Activated T-cell treated with anti-CD3 and anti-CD28 coated beads for 24 hours (primary cell): ENCODE measurements around the gene OLFML1.

Source experiments
- DNase-seq: peaks from one replicate; pipeline ENCODE4 v3.0.0-alpha.2; 2020; ENCODE audit warnings: low read depth

OLFML1 gene

DNA sequence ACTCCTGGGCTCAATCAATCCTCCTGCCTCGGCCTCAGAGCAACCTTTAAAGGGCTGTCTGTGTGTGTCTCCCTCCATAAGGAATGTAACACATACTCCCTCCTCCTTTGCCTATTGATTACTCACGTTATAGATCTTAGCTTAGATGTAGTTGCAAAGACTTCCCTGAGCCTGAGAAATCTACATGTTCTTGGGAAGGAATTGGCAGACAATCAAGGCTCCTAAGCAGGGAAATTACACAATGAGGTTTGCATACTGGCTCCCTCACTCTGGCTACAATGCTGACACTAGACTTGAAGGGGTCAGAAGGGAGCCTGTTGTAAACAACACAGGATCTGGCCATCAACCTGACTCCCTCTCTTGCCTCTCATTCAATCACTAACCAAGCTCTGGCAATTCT is 5.2 kb upstream of the OLFML1 start:
- DNase-seq, result no peak

DNA sequence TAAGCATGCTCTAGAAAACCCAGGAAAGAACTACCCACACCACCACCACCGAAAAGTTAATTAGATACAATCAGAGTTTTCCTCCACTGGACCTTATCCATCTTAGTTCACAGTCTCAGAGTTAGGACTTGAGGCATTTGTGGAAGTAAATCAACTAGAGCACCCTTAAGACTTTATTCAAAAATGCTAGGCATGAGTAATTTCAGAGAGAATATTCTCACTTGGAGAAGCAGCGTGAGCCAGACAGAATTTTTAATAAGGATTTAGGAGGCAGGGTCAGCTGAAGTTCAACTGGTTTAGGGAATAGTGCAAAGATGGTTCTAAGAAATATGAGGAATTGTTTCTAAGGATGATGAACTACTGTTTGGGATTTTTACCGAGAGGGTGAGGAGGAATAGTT is 1.2 kb upstream of the OLFML1 start:
- DNase-seq, result no peak

DNA sequence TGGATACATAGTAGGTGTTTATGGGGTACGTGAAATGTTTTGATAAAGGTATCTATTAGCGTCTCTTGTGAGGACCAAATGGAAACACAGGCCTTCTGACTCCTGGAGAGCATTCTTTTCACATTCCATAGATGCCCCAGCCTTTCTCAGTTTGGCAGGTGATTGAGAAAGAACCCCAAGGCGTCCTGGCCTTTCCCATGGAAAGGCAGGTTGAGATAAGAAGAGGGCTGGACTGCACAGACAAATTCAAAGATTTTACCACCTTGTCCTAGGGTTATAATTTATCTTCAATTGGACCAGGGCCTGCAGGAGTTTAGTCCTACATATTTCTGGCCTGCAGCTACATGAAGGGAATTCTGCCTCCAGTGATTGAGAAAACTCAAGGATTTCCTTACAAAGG is 661 bp upstream of the OLFML1 start:
- DNase-seq, result no peak

DNA sequence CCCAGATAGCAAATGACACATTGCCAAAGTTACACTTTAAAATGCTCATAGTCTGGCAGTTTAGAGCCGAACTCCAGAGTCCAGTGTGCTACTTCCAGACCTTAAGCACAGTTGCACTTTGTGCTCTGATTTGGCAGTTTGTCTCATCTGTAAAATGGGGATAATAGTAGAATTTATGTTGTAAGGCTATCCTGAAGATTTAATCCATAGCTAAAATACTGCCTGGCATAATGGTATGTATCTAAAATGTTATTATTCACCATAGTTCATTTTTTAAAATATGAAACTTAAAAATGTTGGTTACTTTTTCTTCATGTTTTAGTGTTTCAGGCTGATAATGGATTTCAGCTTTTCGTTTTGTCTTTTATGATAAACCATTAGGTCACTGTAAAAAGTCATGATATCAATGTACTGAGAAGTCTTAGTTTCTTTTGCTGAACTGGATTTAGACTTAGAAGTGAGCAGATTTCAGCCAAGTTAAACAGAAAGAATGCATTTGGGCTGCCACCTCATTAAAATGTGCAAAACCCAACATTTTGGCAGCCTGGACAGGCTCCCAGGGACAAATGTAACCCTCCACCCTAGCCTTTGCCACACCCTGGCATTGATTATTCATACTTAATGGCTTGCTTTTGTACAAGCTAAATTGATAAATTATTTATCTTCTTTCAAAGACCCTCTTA is 933 bp downstream of the OLFML1 start:
- DNase-seq, result no peak

DNA sequence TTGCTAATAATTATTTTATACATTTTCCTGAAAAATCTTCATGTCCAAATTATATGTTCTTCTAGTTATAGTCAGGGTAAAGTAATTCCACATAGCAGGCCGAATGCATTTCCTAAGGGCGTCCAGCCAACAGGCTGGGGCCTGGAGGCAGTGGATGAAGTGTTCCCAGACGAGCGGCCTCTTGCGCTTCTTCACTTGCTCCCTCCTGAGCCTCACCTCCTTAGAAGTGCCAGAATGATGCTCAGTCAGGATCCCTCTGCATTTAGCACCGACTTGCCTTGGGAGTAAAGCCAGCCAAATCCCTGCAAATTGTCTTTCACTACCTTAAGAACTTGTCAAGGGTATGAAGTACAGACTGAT is 1.5 kb downstream of the OLFML1 start:
- DNase-seq, result no peak

DNA sequence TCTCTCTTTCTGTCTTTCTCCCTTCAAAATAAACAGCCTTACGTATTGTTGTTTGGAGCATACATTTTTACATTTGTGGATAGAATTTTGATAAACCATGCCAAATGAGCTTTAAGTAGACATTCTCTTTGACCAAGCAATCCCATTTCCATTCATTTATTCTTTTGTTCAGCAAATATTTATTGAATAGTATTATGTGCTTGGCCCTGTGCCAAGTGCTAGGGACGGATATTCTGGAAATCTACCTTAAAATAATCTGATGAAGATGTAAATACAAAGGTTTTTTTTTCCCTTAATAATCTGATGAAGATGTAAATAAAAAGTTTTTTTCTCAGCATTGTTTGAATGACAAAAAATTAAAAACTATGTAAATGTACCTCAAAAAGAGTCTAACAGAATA is 2.1 kb downstream of the OLFML1 start:
- no peak for DNase-seq

DNA sequence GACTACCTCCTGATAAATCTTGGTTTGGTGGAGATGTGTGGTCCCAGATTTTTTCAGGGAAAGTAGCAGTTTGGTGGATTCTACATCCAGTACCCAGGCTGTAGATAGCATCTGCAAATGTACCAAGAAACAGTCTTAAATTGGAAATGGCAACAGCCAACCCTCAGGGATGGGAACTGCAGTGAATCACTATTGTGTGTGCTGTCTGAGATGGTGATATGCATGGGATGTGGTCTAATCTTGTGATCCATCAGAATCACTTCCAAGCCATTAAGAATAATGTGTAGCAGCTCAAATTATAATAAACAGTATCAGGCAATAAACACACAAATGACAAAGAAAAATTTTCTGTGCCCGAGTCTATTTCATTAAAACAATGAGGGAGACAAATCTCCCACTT is 3.4 kb downstream of the OLFML1 start:
- no peak for DNase-seq

DNA sequence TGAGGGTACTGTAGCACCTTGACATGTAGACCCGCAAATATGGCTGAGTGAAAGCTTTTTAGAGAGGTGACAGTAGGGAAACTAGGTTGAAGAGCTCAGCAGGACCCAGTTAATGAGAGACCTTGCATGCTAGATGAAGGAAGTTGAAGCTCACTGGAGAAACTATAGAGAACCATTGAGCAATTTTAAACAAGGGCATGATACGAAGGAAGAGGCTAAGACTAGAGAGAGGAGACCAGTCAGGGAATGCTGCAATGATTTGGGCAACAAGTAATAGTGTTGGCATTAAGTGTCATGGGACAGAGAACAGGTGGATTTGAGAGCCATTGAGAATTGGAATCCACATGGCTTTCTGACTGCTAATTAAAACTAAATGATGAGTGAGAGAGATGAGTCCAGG is 4.1 kb downstream of the OLFML1 start:
- no peak for DNase-seq

DNA sequence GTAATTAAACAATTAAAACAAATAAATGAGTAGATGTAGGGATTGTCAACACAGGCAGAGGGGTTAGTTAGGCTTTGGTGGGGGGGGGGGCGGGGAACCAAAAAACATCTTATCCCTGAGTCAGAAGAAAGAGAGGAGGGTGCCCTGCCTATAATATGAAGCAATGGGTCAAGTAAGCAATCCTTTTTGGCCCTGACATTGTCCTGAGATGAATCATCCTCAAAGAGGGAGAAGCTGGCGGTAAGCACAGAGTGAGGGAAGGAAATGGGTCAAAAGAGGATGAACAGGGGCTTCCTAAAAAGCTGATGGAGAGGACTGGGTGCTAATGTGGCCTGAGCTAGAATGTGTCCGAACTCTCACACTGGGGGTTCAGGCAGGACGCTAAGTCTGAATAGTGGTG is 4.7 kb downstream of the OLFML1 start:
- DNase-seq, result no peak

DNA sequence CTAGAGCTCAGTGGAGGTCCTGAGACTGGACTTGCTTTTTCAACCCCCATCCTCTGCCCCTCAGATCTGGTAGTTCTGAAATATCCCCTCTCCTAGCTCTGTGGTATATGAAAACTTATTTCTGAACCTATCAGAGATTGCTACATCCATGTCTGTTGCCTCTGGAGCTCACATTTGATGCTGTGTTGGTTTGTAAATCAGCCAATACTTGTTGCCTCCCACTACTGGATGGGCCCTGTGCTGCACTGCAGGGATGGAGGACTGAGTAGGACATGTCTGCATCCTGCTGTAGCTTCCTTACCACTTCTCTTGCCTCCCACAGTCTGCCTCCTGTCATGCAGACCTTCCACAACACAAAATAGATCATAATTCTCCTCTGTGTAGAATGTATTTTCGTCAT is 5.2 kb downstream of the OLFML1 start:
- no peak for DNase-seq

DNA sequence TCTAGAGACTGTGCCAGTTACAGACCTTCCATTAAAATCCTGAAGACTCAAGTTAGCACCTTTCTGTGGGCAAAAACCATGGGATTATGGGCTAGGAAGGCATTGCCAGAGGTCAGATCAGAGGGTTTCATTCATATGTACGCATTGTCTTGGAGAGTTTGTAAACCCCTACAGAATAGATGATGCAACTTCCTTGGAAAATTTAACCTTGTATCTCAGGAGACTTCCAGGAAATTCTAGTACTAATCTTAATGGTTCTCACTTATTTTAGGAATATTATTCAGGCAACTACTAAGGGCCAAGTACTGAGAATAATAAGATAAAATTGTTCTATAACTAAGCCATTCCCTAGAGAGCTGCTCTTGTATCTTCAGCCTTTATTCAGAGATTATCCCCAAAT is 6.9 kb downstream of the OLFML1 start:
- no peak for DNase-seq

DNA sequence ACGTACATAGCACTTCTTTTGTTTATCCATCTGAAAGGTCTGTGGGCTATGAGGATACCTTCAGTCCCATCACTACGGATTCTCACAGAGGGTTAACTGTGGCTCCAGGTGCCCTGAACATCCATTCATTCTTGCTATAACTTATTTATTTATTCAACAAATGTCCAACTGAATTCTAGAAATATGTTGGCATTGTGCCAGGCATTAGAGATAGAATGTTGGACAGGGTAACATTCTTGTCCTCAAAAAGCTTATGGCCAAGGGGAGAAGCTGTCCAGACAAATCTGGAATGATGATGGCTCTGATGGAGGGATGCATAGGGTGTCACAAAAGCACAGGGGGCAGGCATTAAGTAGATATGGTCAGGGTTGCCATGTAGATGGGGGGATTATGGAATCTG is 8.4 kb downstream of the OLFML1 start:
- no peak for DNase-seq

DNA sequence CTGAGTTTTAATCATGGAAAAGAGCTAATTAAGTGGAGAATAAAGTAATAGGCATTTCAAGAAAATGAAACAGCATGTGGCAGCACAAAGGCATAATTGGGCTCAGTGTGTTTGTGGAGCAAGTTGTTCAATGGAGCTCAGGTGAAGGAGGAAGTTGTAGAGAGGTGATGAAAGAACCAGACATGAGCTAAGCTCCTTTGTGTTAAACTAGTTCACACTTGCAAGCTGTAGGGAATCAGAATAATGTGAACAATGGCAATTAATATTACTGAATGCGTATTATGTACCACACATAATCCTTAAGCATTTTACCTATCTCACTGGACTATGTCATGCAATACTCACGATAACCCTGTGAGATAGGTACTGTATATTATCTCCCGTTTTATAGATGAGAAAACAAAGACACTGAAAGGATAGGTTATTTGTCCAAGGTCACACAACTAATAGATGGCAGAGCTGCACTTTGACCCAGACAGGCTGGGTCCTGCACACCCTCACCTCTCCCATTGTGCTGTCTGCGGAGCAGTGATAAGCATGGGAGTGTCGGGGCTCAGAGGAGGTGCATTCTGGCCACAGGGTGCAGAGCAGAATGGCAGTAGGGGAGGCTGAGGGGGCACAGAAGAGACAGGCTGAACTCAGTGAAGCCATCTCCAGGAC is 8.9 kb downstream of the OLFML1 start:
- no peak for DNase-seq

DNA sequence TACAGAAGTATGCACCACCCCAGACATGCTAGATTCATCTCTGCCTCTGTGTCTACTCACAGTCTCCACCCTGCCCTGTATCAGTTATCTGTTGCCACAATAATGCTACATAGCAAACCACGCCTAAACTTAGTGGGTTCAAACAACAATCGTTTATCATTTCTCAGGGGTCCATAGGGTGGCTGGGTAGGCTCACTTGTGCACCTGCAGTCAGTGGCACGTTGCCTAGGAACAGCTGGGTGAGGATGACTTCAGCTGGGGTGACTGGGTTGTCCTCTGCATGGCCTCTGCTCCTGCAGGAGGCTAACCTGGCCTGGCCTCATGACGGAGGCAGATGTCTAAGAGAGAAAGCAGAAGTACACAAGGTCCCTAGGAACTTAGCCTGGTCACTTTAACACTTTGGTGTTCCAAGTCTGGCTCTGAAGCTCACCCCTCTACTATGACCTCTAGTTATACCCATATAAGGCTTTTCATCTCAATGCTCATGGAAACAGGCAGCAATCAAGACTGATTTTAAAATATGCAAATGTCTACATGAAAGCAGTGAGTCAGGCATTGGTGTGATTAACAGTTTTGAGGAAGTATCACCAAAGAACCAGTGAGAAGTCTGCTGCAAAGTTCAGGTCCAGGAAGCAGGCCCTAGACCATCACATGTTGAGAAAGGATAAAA is 10.7 kb downstream of the OLFML1 start:
- DNase-seq, result no peak

DNA sequence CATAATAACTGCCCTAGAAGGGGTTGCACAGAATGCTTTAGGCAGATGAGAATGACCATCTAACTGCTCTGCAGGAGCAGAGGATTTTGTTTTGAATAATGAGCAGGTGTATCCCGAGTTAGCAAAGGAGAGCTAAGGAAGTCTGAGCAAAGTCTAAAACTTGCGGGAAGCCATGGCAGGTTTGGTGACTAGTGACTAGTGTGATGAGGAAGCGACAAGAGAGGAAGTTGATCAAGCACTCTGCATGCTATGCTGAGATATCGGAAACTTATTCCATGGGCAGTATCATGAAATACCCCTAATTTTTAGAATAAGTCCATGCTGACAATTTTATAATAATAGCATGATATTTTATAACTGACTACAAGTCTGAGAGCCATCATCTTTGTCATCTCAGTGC is 12.9 kb downstream of the OLFML1 start:
- no peak for DNase-seq

DNA sequence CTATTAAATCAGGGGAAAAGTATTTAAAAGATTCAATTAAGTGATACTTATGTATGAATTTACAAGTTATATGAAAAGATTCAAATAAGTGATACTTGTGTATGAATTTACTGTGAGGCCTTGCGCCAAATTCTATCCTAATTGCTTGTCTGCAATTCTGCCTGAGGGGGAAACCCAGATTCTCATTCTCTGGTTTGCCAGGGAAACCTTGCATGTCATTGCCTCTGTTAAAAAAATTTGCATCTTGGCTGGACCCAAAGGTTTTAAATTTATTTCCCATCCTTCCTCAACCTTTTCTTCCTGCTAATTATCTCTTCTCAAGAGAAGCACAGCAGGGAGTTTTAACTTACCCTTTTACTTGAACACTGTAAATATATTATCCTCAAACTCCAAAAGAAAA is 13.8 kb downstream of the OLFML1 start:
- DNase-seq, result no peak

DNA sequence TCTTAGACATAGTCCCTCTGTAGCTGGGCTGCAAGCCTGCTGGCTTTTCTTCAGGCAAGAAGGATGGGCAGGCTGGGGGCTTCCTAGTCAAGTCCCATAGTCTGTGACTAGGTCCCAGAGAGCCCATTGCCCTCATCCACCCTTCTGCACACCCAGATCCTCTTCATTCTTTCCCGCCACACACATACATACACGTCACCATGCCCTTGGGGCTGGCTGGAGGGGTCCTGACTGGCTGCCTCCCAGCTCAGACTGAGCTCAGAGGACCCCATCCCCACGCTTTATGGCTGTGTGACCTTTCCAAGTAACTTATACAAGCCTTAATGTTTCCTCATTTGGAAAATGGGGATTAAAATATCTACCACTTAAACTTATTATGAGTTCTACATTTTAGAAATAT is 14.9 kb downstream of the OLFML1 start:
- DNase-seq, result no peak

DNA sequence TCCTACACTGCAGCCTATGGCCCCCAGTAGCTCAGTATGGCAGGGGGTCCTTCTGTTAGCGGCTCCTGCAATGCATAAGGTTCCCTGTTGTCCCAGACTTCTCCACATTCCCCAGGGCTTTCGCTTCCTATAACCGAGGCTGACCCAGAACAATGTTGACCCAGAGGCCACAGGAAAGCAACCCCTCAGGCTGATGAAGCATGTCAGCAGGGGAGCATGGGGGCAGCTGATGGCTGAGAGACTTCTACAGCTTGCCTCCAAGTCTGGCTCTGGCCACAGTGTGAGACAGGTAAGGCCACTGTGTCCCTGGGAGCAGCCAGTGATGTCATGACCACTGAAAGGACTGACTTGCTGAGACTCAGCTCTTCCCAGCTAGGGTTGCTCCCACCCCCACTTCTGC is 15.9 kb downstream of the OLFML1 start:
- no peak for DNase-seq

DNA sequence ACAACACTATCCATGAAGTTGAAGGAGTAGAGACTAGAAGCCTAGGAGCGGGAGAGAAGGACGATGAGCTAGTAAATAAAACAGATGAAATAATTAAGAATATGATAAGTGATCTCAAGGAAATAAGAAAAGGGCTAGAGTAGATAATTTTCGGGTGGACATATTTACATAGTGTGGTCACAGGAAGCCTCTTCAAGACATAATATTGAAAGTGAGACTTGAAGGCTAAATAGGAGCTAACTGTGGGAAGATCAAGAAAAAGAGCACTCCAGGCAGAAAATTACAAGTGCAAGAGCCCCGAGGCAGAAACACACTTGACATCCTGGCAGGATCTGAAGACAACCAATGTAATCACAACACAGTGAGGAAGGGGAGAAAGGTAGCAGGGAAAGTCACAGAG is 16.6 kb downstream of the OLFML1 start:
- no peak for DNase-seq

DNA sequence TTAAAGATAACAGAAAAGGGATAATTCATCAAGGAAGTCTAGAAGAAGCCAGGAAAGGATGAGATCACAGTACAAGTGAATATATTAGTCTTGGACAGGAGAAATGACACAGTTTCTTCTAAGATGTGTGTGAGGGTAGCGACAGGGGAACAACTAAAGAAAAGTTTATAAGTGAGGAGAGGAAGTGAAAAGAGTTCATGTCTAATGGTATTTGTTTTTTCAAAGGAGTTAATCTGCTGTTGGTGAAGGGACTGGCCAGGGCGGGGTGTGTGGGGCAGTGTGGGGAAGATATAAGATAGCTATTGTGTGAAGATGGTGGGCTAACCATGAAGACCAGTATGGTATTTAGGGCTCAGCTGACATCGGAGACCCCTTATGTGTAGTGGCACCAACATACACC is 20.9 kb downstream of the OLFML1 start:
- DNase-seq, result no peak

DNA sequence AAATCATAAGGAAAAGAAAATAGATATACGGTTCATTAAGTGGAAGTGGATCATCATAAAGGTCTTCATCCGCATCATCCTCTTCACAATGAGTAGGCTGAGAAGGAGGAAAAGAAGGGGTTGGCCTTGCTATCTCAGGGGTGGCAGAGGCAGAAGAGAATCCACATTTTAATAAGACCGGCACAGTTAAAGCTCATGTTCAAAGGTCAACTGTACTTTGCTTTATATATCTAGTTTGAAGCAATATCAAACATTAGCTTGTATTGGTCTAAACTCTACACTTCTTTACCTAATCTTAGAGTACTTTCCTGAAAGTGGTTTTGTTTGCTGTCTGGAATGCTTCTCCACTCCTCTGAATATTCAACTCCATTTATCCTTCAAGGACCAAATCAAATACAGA is 22.8 kb downstream of the OLFML1 start:
- no peak for DNase-seq

DNA sequence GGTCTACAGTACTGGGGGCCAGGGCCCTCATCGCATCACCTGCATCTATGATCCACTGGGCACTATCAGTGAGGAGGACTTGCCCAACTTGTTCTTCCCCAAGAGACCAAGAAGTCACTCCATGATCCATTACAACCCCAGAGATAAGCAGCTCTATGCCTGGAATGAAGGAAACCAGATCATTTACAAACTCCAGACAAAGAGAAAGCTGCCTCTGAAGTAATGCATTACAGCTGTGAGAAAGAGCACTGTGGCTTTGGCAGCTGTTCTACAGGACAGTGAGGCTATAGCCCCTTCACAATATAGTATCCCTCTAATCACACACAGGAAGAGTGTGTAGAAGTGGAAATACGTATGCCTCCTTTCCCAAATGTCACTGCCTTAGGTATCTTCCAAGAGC is 24.7 kb downstream of the OLFML1 start:
- DNase-seq, result no peak

DNA sequence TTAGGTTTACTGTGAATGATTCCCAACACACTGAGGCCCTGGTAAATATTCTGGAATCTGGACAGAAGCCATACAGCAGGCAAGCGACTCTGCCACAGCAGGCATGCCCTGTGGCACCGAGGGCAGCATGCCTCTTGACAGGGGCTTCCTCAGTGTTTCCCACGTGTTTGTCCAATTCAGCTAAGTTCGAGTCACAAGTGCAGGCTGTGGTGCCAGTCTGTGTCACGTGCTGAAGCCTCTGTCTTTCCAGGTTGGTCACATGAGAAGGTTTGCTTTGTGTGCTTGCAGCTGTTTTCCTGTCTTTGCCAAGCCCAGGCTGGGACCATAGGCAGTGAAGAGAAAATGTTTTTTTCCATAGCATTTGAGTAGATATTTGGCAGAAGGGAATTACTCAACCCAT is 26.1 kb downstream of the OLFML1 start:
- no peak for DNase-seq
